Keratinocyte (primary cell): Measurements from ENCODE around the gene TAOK2. TPM values are rescaled to one million over a fixed set of nuclear protein-coding genes. Genes with fewer than 3 reads are reported as not detected.

ENCODE experiments used
- DNase-seq: peaks from one replicate; pipeline ENCODE4 v3.0.0-alpha.2; 2011; ENCODE audit warnings: low read depth, missing footprints, low spot score
- FAIRE-seq: peaks from 2 replicates; lab custom pipeline; 2011; peaks lifted over from hg19 to GRCh38; lab: Jason Lieb, UNC
- H2AFZ ChIP-seq: 2 replicates; pipeline ENCODE4 v1.6.0; 2012; ENCODE audit warnings: low read length, control low read depth, inconsistent platforms; ENCODE audit not compliant: control insufficient read depth
- H3K27ac ChIP-seq: 2 replicates; pipeline ENCODE4 v1.5.1; 2011; ENCODE audit warnings: low read length; ENCODE audit not compliant: control insufficient read depth, insufficient read depth
- H3K27me3 ChIP-seq: 3 replicates; pipeline ENCODE4 v1.6.0; 2011; ENCODE audit warnings: low read length; ENCODE audit not compliant: control insufficient read depth, insufficient read depth; ENCODE audit errors: extremely low read depth
- H3K36me3 ChIP-seq, 2 experiments: 2 replicates in 1 of 2; 3 replicates in 1 of 2; pipeline ENCODE4 v1.5.1; 2011; ENCODE audit warnings: low read length in 2 of 2, mild to moderate bottlenecking in 1 of 2; ENCODE audit not compliant: control insufficient read depth in 2 of 2, insufficient read depth in 2 of 2; ENCODE audit errors: extremely low read depth in 1 of 2
- H3K4me1 ChIP-seq: 3 replicates; pipeline ENCODE4 v1.5.1; 2011; ENCODE audit warnings: low read length; ENCODE audit not compliant: control insufficient read depth, insufficient read depth; ENCODE audit errors: extremely low read depth
- H3K4me2 ChIP-seq: 3 replicates; pipeline ENCODE4 v1.6.0; 2011; ENCODE audit warnings: low read depth, low read length; ENCODE audit not compliant: control insufficient read depth, insufficient read depth; ENCODE audit errors: extremely low read depth
- H3K4me3 ChIP-seq, 3 experiments: fragments of 200-600 bp in 1 of 3; sonication (generic) in 1 of 3; 2 replicates in 2 of 3; 3 replicates in 1 of 3; pipeline ENCODE4 v1.5.1; 2011 to 2016; ENCODE audit warnings: low read length in 3 of 3, mild to moderate bottlenecking in 3 of 3, control low read depth in 2 of 3, inconsistent platforms in 1 of 3, low read depth in 1 of 3, mixed read lengths in 1 of 3, mixed run types in 1 of 3, moderate library complexity in 1 of 3; ENCODE audit not compliant: control insufficient read depth in 2 of 3, insufficient read depth in 2 of 3; ENCODE audit errors: extremely low read depth in 1 of 3
- H3K79me2 ChIP-seq: 2 replicates; pipeline ENCODE4 v1.6.0; 2012; ENCODE audit warnings: low read length; ENCODE audit not compliant: control insufficient read depth, insufficient read depth
- H3K9ac ChIP-seq: 3 replicates; pipeline ENCODE4 v1.6.0; 2011; ENCODE audit warnings: low read length; ENCODE audit not compliant: control insufficient read depth, insufficient read depth; ENCODE audit errors: extremely low read depth
- H3K9me1 ChIP-seq: 3 replicates; pipeline ENCODE4 v1.6.0; 2011; ENCODE audit warnings: low read length; ENCODE audit not compliant: control insufficient read depth, insufficient read depth; ENCODE audit errors: extremely low read depth
- H3K9me3 ChIP-seq: 2 replicates; pipeline ENCODE4 v1.5.1; 2012; ENCODE audit warnings: low read depth, low read length; ENCODE audit not compliant: control insufficient read depth
- H4K20me1 ChIP-seq: 3 replicates; pipeline ENCODE4 v1.6.0; 2011; ENCODE audit warnings: low read length; ENCODE audit not compliant: control insufficient read depth, insufficient read depth; ENCODE audit errors: extremely low read depth
- CTCF ChIP-seq, 3 experiments: IDR thresholded peaks in 1 of 3; conservative IDR thresholded peaks in 1 of 3; optimal IDR thresholded peaks in 1 of 3; 2 replicates in 2 of 3; 3 replicates in 1 of 3; pipeline versions ENCODE3 to v1.5.1; 2011; ENCODE audit warnings: low read length in 3 of 3, mild to moderate bottlenecking in 3 of 3, moderate library complexity in 2 of 3, control low read depth in 1 of 3, inconsistent platforms in 1 of 3; ENCODE audit not compliant: insufficient read depth in 2 of 3; ENCODE audit errors: extremely low read depth in 1 of 3
- EZH2 ChIP-seq: IDR thresholded peaks from one replicate; pipeline ENCODE4 v1.6.1; 2012; ENCODE audit warnings: inconsistent platforms, mild to moderate bottlenecking, low read length, moderate library complexity
- dilution Hi-C: fragments of 300-500 bp; cut with MboI; formaldehyde crosslinking; loops from one replicate; pipeline ENCODE4 v1.7.0; 2020; ENCODE audit warnings: low sequenced_read_pairs; ENCODE audit not compliant: extremely low pct_ligation_motif_present
- polyA plus RNA-seq, 5 experiments: library from polyadenylated mRNA; depleted of rRNA in 3 of 5; stranded (reverse) in 3 of 5; stranded (forward) in 1 of 5; unstranded in 1 of 5; fragments of >200 nt; gene quantifications; 1 replicate in 1 of 5; 2 replicates in 3 of 5; 3 replicates in 1 of 5; pipeline versions ENCODE4 v1.2.1 to v1.2.3, GENCODE V29; 2011 to 2012; ENCODE audit warnings: missing spikeins in 2 of 5, low read depth in 1 of 5, low replicate concordance in 1 of 5

TAOK2 gene
- polyA plus RNA-seq, 1 donor (not counting 4 experiments of a cell fraction or from before 2014, with no cell fraction given) = 13.8 TPM

GRCh38 chr16:30025156-30025555 lies 51.5 kb downstream of the TAOK2 start:
- Histone ChIP-seq H3K4me1 (peaks cover 4% of the 10 kb centered on the region), H3K79me2 (no peaks in the 10 kb centered on the region), H3K4me3 (no peak overlapping the region), H3K9me1 (no peaks in the 10 kb centered on the region), H3K4me2 (no peak overlapping the region), H4K20me1 (no peaks in the 10 kb centered on the region), H3K9ac (no peak overlapping the region), H3K27ac (no peak overlapping the region), H2AFZ (no peak overlapping the region), H3K27me3 (peaks cover 23% of the 10 kb centered on the region), H3K36me3 (no peaks in the 10 kb centered on the region), H3K9me3 (no peaks in the 10 kb centered on the region)
- TF ChIP-seq EZH2 (no peak), CTCF (optimal IDR thresholded peaks at IDR 0.05 in 1 of 3, IDR thresholded peaks at IDR 0.05 in 1 of 3, conservative IDR thresholded peaks at IDR 0.05 in 1 of 3; ENCODE audit: extremely low read depth in 1 of 3, insufficient read depth in 2 of 3, low read length in 3 of 3) (no peak)
- DNase-seq = no peak
- no peak for FAIRE-seq
- dilution Hi-C loops = no loop called here

- H3K4me2 ChIP-seq = no peak overlapping the region
- TF ChIP-seq CTCF (optimal IDR thresholded peaks at IDR 0.05 in 1 of 3, IDR thresholded peaks at IDR 0.05 in 1 of 3, conservative IDR thresholded peaks at IDR 0.05 in 1 of 3; ENCODE audit: extremely low read depth in 1 of 3, insufficient read depth in 2 of 3, low read length in 3 of 3) (no peak), EZH2 (no peak)
- H3K36me3 ChIP-seq = no peaks in the 10 kb centered on the region
- H3K27me3 ChIP-seq = peaks cover 27% of the 10 kb centered on the region
- no peaks in the 10 kb centered on the region for H3K9me1 ChIP-seq
- DNase-seq (no peak), FAIRE-seq (no peak)
- no peak overlapping the region for H2AFZ ChIP-seq
- no peaks in the 10 kb centered on the region for H3K9me3 ChIP-seq
- H3K79me2 ChIP-seq = no peaks in the 10 kb centered on the region
- no peak overlapping the region for H3K27ac ChIP-seq
- no peaks in the 10 kb centered on the region for H4K20me1 ChIP-seq
- peaks cover 4% of the 10 kb centered on the region for H3K4me1 ChIP-seq
- no peak overlapping the region for H3K4me3 ChIP-seq
- dilution Hi-C loops = no loop called here
- no peak overlapping the region for H3K9ac ChIP-seq
Measured at GRCh38 chr16:30025574-30025973, 51.9 kb downstream of the TAOK2 start.
